ENCODE measurements around the gene ST3GAL2. TPM values are rescaled to one million over a fixed set of nuclear protein-coding genes. Genes with fewer than 3 reads are reported as not detected.

ST3GAL2 gene
- total and polyA plus RNA-seq, 9 of the 15 experiments (the other 6 are each of a cell fraction or from before 2014, with no cell fraction given): 1.5 to 108 (median 34.3) TPM

GRCh38 chr16:70407811-70408274 lies 31.1 kb downstream of the ST3GAL2 start:
- intact Hi-C loops (cut with micrococcal nuclease) (no loop called here), in situ Hi-C loops (cut with MboI) (no loop called here)
- no peaks in the 10 kb centered on the region for H3K9me3 ChIP-seq (replicated peaks; ENCODE audit: control insufficient read depth, insufficient read depth, low read depth, low read length)
- peak overlapping the region; percentile 31 to 82; a peak in 3 of 4 replicates for H3K9ac ChIP-seq (ENCODE audit: insufficient read depth in 1 of 2, low read depth in 2 of 2, low read length in 2 of 2)
- no peak overlapping the region for H2AFZ ChIP-seq (ENCODE audit: low read depth, low read length)
- CTCF ChIA-PET (ENCODE audit: low intra/inter-chr PET ratio): no interaction called here
- peaks cover 16% of the 10 kb centered on the region for H4K20me1 ChIP-seq (replicated peaks; ENCODE audit: control insufficient read depth, insufficient read depth, low read length)
- POLR2A ChIA-PET: interaction anchor here (0.8 to 4.5 kb wide), 8 partner anchors 9 to 46 kb away, joined by 3 to 17 read pairs (median 4); partner anchors contain the start of gene FCSK
- H3K4me2 ChIP-seq (ENCODE audit: insufficient read depth, low read length): peak overlapping the region; percentile 70
- no peak overlapping the region for H3K4me3 ChIP-seq
- H3K9me1 ChIP-seq (ENCODE audit: control insufficient read depth, insufficient read depth, low read length): peaks cover 3% of the 10 kb centered on the region
- no peaks in the 10 kb centered on the region for H3K27me3 ChIP-seq (ENCODE audit: control insufficient read depth in 2 of 2, insufficient read depth in 2 of 2, low read length in 2 of 2)
- peaks cover 95% of the 10 kb centered on the region for H3K79me2 ChIP-seq (ENCODE audit: control insufficient read depth, insufficient read depth, low read length)
- WGBS (ENCODE audit: insufficient coverage, low coverage, missing lambda C conversion rate): 18% methylated on average over 10 of the region's 10 CpGs
- no TSS peak for BruUV-seq (replicated peaks)
- peak; percentile 89 for FAIRE-seq
- DNase-seq (ENCODE audit: extremely low read depth in 1 of 4, low spot score in 3 of 4): peak in 2 of 4 experiments; percentile 72
- peak; percentile 76 for ATAC-seq
- peak overlapping the region; percentile 35 for H3K27ac ChIP-seq (ENCODE audit: extremely low read depth, low read depth, low read length)
- peaks cover 70% of the 10 kb centered on the region for H3K36me3 ChIP-seq (ENCODE audit: control insufficient read depth, insufficient read depth, low read length)
- H3K4me1 ChIP-seq (replicated peaks in 1 of 2; ENCODE audit: control insufficient read depth in 2 of 2, insufficient read depth in 2 of 2, low read length in 2 of 2): peaks cover 40 to 43% of the 10 kb centered on the region in 2 experiments
- TF ChIP-seq CHD4 (IDR thresholded peaks at IDR 0.05; ENCODE audit: insufficient read depth, insufficient replicate concordance, low read depth, low read length, poor library complexity, severe bottlenecking): no peak
- no peak for TF ChIP-seq ZNF134 (CRISPR knock-in tag; conservative IDR thresholded peaks at IDR 0.05)
- TF ChIP-seq BCL6 (CRISPR knock-in tag; IDR thresholded peaks at IDR 0.05): no peak
- TF ChIP-seq JUNB (CRISPR knock-in tag; conservative IDR thresholded peaks at IDR 0.05): no peak
- TF ChIP-seq MXD1 (CRISPR knock-in tag; IDR thresholded peaks at IDR 0.05; ENCODE audit: borderline replicate concordance, poor library complexity, severe bottlenecking): no peak
- no peak for TF ChIP-seq SIN3A (IDR thresholded peaks at IDR 0.05; ENCODE audit: borderline replicate concordance in 2 of 2, control insufficient read depth in 1 of 2, low read depth in 2 of 2, low read length in 2 of 2)
- TF ChIP-seq XRCC5 (IDR thresholded peaks at IDR 0.05; ENCODE audit: low read depth, low read length): no peak
- no peak for TF ChIP-seq ID3 (CRISPR knock-in tag; IDR thresholded peaks at IDR 0.05)
- no peak for TF ChIP-seq ID3 (tag; IDR thresholded peaks at IDR 0.05)
- TF ChIP-seq BRF2 (IDR thresholded peaks at IDR 0.05; ENCODE audit: borderline replicate concordance, insufficient read depth, insufficient read length): no peak
- peak in 1 of 2 experiments; percentile 27; a peak in 1 of 4 replicates for TF ChIP-seq RCOR1 (IDR thresholded peaks at IDR 0.05; ENCODE audit: borderline replicate concordance in 1 of 2, low read depth in 2 of 2, low read length in 2 of 2)
- TF ChIP-seq PTBP1 (IDR thresholded peaks at IDR 0.05; ENCODE audit: low read depth, low read length): no peak
- no peak for TF ChIP-seq CXXC5 (CRISPR knock-in tag; IDR thresholded peaks at IDR 0.05)
- TF ChIP-seq NRF1 (conservative IDR thresholded peaks at IDR 0.05 in 1 of 2, IDR thresholded peaks at IDR 0.05 in 1 of 2): peak in 1 of 2 experiments; percentile 9; a peak in 1 of 4 replicates
- no peak for TF ChIP-seq ARID4B (CRISPR knock-in tag; IDR thresholded peaks at IDR 0.05)

Data from K562 (cell line).